GM19035 (cell line): ENCODE measurements around the gene KRT79.

ENCODE experiments used
- ATAC-seq: cut with Tn5 transposase; IDR thresholded peaks from one replicate; pipeline ENCODE4 v1.9.1; 2021; ENCODE audit not compliant: unreplicated experiment

The KRT79 gene

GRCh38 chr12:52792185-52793029 lies 41.7 kb downstream of the KRT79 start:
- no peak for ATAC-seq

GRCh38 chr12:52791271-52792184 lies 42.6 kb downstream of the KRT79 start:
- no peak for ATAC-seq

- ATAC-seq: no peak
Observed at GRCh38 chr12:52790427-52791270, 43.5 kb downstream of the KRT79 start.

DNA sequence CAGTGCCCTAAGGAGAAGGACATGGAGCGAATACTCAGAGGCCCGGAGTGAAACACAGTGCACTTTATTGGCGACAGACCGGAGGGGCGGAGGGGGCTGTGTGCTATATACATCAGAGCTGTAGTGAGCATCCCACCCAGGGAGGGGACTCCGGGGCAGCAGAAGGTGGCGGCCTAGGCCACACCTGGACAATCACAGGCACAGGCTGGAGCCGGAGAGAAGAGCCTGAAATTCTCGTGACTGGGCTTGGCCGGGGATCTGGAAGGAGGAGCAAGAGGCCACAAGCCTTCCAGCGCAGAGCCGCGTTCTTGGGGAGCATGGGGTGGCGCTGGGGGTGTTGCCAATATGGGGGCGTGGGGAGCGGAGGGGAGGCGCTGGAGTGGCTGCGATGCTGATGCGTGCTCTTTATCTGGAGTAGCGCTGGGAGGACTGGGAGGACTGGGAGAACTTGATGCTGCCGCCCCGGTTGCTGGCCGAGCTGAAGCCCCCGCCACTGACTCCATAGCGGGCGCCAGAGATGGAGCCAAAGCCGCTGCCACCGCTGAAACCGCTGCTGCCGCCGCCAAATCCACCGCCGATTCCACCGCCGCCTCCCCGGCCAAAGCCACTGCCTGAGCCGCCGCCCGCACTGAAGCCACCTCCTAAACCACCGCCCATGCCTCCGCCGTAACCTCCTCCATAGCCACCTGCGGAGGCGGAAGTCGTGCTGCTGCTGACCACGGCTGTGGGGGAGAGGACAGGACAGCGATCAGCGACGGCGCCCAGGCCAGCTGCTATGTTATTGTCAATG lies 44.3 kb downstream of the KRT79 start:
- ATAC-seq: no peak

DNA sequence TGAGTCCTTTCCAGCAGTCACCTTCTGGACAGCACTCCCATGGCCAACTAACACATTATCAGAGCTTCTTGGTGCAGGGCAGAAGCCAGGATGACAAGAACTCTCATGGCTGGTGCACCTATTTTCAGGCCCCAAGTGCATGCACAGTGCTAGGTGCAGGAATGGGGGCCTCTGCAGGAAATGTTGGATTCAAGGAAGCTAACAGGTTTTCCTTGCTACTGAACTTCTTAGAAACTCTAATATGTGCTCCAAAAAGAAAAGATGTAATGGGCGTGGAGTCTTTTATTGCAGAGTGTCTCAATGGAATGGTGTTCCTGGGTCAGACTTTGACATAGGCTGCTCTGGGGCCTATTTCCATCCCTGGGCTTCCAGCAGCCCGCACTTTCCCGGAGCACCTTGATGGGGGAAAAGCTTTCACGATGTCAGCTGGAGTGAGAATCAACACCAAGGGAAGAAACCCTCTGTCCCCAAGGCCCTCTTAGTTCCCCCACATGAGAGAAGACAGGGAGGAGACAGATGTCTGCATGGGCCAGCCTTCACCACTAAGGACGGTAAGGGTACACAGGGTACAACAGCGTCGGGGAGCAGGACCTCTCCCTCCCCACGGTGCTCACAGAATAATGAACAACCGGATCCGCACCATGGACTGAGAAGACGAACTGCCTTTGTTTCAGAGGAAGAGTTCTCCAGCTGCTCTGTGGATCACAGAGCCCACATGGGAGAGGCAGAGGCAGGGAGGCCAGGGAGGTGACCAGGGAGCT lies 45.1 kb downstream of the KRT79 start:
- no peak for ATAC-seq

DNA sequence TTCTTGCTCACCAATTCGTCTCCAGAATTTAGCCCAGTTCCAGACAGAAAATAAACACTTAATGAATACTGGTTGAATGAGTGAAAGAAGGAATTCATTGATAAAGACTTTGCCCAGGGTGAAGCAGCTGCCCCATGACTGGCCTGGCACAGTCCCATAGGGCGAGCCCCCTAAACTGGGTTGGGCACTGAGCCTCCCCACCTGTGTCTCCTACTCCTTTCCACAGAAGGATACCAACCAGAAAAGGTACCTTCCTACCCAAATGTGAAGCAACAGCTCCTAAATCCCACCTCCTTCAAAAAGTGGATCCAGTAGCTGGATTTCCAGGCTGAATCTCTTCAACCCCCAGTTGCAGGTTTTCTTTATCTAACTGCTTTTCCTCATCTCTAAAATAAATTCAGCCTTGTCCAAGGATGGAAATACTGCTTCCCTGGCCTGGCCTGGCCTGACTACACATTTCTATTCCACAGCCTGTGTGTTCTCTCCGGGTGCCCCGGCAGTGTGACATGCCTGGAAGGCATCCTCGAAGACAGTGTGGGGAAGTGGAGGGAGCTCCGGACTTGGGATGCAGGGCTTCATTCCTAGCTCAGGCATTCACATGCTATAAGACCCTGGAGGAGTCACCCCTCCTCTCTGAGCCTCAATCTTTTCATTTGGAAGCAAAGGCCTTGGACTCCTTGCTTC lies 45.8 kb downstream of the KRT79 start:
- no peak for ATAC-seq

GRCh38 chr12:52787324-52788191 lies 46.6 kb downstream of the KRT79 start:
- ATAC-seq: no peak

GRCh38 chr12:52784909-52785308 lies 49.2 kb downstream of the KRT79 start:
- no peak for ATAC-seq

GRCh38 chr12:52783563-52784316 lies 50.4 kb downstream of the KRT79 start:
- no peak for ATAC-seq

DNA sequence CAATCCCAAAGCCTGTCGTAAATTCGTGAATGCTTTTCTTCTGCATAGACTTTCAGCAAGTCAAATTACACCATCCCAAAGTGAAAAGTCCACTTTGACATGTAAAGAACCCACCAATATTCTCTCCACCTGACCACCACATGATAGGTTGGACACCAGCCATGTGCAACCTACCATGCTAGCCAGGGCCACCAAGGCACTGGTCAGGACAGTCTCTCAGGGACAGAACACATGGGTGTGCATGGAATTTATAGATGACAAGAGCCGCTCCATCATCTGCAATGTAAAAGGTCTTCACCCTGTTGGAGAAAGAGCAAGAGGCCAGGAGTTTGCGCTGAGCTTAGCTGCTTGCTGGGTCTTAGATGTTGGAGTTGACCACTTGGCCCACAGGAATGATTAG lies 51.6 kb downstream of the KRT79 start:
- no peak for ATAC-seq

DNA sequence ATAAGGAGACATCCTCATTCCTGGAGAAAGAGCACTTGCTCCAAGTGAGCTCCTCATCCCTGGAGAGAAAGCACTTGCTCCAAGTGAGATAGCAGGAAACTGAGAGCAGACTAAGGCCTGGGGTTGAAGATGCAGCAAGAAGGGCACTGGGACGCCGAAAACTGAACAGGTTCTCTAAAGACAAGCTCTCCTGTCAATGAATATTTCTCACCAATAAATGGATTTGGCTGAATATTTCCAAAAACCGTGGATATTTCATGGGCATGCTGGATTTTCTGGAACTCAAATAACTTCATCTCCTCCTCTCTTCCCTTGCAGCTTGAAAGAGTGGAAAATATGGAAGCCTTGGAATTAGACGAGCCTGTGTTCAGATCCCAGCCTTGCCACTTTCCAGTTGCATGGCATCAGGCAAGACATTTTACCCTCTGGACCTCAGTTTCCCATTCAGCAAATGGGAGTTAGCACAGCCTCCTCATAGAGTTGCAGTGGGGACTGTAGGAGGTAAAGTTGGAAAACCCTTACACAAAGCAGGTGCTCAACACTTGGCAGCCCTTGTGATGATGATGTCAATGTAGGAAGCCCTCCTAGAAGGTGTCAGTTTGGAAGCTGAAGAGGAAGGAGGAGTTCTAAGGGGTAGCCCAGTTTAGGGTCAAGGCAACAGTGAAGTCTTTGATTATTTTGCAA lies 52.6 kb downstream of the KRT79 start:
- ATAC-seq: no peak

GRCh38 chr12:52779914-52780313 lies 54.2 kb downstream of the KRT79 start:
- ATAC-seq: no peak

- ATAC-seq: no peak
Observed at GRCh38 chr12:52778833-52779232, 55.3 kb downstream of the KRT79 start.

DNA sequence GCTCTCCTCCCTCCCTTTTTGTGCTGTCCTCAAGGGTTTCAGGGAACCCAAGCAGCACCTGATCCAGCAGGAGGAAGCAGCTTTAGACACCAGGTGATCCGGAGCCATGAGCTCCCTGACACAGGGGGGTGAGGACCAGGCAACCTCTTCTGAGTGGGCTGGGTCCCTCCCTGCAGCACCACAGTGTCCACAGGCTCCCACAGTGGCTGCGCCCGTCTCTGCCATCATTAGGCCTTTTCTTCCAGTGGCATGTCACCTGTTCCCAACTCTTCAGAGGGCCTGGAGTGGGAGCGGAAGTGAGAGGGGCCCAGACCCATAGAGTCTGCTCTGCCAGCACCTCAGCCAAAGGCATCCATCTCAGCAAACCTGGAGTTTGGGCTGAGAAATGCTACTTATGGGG lies 56.5 kb downstream of the KRT79 start:
- no peak for ATAC-seq

- ATAC-seq: no peak
Observed at GRCh38 chr12:52776913-52777395, 57.2 kb downstream of the KRT79 start, which contains the start of gene KRT76. Gene KRT76 (minus strand): TSS chr12:52777345. CDS start chr12:52777291, 54 bp downstream.

DNA sequence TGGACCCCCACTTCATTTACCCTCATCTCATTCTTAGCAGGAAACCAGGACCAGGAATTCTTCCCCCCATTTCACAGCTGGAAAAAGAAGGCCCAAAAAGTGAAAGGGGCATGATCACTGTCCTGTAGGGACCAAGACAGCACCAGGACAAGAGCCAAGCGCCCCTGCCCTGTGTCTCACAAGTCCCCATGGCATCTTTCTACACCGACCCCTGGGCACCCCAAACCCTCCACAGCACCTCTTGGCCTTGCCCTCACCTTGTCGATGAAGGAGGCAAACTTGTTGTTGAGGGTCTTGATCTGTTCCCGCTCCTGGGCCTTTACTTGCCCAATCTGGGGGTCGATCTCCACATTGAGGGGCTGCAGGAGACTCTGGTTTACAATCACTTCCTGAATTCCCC lies 57.7 kb downstream of the KRT79 start:
- no peak for ATAC-seq
